Erythroblast (primary cell): Measurements from ENCODE around the gene PDZD7.

Experiments used
- GATA1 ChIP-seq: IDR thresholded peaks from 2 replicates; pipeline ENCODE4 v1.6.1; 2011; ENCODE audit warnings: low read depth, mild to moderate bottlenecking, control low read depth, low read length, moderate library complexity
- POLR2A ChIP-seq: IDR thresholded peaks from 2 replicates; pipeline ENCODE4 v1.6.1; 2011; ENCODE audit warnings: mild to moderate bottlenecking, low read length

- TF ChIP-seq POLR2A (no peak), GATA1 (no peak)
Observed at GRCh38 chr10:101073631-101074030, 42.7 kb upstream of the PDZD7 start.
